Measurements from ENCODE around the gene ABCC9. TPM values are rescaled to one million over a fixed set of nuclear protein-coding genes. Genes with fewer than 3 reads are reported as not detected.
"Not testable (repeated sequence)": the region's sequence is repeated elsewhere in the genome, so short reads cannot be mapped to it uniquely, and the experiment has no call there.

Gene ABCC9
- total RNA-seq, 1 donor from 2014 or later, result 2.6 TPM

DNA sequence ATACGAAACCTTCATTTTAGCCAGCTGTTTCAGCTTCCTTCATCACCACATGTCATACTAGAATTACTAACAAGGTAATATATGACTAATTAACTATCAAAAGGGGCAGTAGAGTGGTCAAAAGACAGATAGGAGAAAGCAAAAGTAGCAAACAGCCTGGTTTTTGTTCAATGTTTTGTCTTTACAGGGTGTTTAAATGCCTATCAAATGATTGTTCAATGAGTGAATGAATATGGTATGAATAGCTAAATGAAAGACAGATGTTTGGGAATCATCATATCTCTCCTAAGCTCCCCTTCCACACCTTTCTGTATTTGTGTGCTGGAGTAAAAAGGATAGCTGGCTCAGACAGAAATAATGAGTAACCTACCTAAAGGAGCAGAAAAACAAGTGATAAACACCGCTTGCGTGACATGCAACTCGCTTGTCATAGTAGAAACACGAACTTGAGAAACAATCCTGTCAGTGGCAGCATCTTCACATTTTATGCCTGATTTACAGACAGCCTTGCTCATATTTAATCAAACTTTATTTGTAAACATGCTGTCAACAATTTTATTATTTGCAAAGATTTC, 34.2 kb downstream of the ABCC9 start:
- no peak for TF ChIP-seq CTCF (conservative IDR thresholded peaks at IDR 0.05)
- H3K4me1 Mint-ChIP-seq (ENCODE audit: unreplicated experiment), result no peaks in the 10 kb centered on the region
- no peaks in the 10 kb centered on the region for H3K36me3 Mint-ChIP-seq
- peaks cover 14% of the 10 kb centered on the region for H3K27me3 Mint-ChIP-seq
- no peak for DNase-seq (ENCODE audit: extremely low spot score, unreplicated experiment)
- H3K27ac Mint-ChIP-seq, result no peak overlapping the region
- no peaks in the 10 kb centered on the region for H3K9me3 Mint-ChIP-seq
- no peak overlapping the region for H3K4me3 Mint-ChIP-seq

DNA sequence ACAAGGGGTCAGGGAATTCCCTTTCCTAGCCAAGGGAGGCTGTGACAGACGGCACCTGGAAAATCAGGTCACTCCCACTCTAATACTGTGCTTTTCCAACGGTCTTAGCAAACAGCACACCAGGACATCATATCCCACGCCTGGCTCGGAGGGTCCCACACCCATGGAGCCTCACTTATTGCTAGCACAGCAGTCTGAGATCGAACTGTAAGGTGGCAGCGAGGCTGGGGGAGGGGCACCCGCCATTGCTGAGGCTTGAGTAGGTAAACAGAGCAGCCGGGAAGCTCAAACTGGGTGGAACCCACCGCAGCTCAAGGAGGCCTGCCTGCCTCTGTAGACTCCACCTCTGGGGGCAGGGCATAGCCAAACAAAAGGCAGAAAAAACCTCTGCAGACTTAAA, 41.7 kb downstream of the ABCC9 start:
- H3K36me3 Mint-ChIP-seq; H3K4me3 Mint-ChIP-seq; H3K27ac Mint-ChIP-seq; DNase-seq (ENCODE audit: extremely low spot score, unreplicated experiment); H3K4me1 Mint-ChIP-seq (ENCODE audit: unreplicated experiment); H3K9me3 Mint-ChIP-seq: not testable (repeated sequence)
- peaks cover 18% of the 10 kb centered on the region for H3K27me3 Mint-ChIP-seq

- TF ChIP-seq CTCF (conservative IDR thresholded peaks at IDR 0.05), result no peak
- Mint-ChIP-seq H3K36me3 (no peaks in the 10 kb centered on the region), H3K4me1 (ENCODE audit: unreplicated experiment) (no peaks in the 10 kb centered on the region), H3K9me3 (no peaks in the 10 kb centered on the region), H3K27me3 (peaks cover 3% of the 10 kb centered on the region), H3K4me3 (no peak overlapping the region), H3K27ac (no peak overlapping the region)
- DNase-seq (ENCODE audit: extremely low spot score, unreplicated experiment), result no peak
Observed at GRCh38 chr12:21895651-21896050, 45.6 kb downstream of the ABCC9 start.

- no peak for DNase-seq (ENCODE audit: extremely low spot score, unreplicated experiment)
- no peak overlapping the region for H3K4me3 Mint-ChIP-seq
- H3K4me1 Mint-ChIP-seq (ENCODE audit: unreplicated experiment), result no peaks in the 10 kb centered on the region
- no peaks in the 10 kb centered on the region for H3K36me3 Mint-ChIP-seq
- H3K9me3 Mint-ChIP-seq, result no peaks in the 10 kb centered on the region
- no peak overlapping the region for H3K27ac Mint-ChIP-seq
- no peaks in the 10 kb centered on the region for H3K27me3 Mint-ChIP-seq
- TF ChIP-seq CTCF (conservative IDR thresholded peaks at IDR 0.05), result no peak
Observed at GRCh38 chr12:21894792-21895595, 46.2 kb downstream of the ABCC9 start.

GRCh38 chr12:21893924-21894323, 47.3 kb downstream of the ABCC9 start:
- Mint-ChIP-seq H3K36me3 (no peaks in the 10 kb centered on the region), H3K27me3 (no peaks in the 10 kb centered on the region), H3K9me3 (no peaks in the 10 kb centered on the region), H3K4me3 (no peak overlapping the region), H3K27ac (no peak overlapping the region), H3K4me1 (ENCODE audit: unreplicated experiment) (no peaks in the 10 kb centered on the region)
- TF ChIP-seq CTCF (conservative IDR thresholded peaks at IDR 0.05), result no peak
- DNase-seq (ENCODE audit: extremely low spot score, unreplicated experiment), result no peak

DNA sequence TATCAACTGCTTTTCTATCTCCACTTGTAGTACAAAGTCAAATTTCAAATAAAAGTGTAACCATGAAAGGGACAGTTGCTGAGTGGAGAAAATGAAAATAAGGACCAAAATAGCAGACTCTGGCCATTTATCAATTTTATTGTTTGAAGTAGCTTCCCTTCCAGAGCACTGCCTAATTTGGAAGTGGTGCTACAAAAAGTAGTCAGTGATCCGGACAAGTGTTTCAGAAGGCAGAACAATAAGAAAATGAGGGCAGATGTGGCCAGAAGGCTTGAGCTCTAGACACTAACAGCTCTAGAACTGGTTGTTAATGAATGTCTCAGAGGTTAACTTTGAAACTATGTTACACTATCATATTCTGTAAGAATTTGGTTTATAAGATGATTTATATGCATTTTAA, 48.9 kb downstream of the ABCC9 start:
- H3K27ac Mint-ChIP-seq, result no peak overlapping the region
- no peaks in the 10 kb centered on the region for H3K36me3 Mint-ChIP-seq
- DNase-seq (ENCODE audit: extremely low spot score, unreplicated experiment), result no peak
- H3K27me3 Mint-ChIP-seq, result no peaks in the 10 kb centered on the region
- H3K9me3 Mint-ChIP-seq, result no peaks in the 10 kb centered on the region
- TF ChIP-seq CTCF (conservative IDR thresholded peaks at IDR 0.05), result no peak
- H3K4me1 Mint-ChIP-seq (ENCODE audit: unreplicated experiment), result no peaks in the 10 kb centered on the region
- no peak overlapping the region for H3K4me3 Mint-ChIP-seq
